ENCODE measurements around the gene NKTR. TPM values are rescaled to one million over a fixed set of nuclear protein-coding genes. Genes with fewer than 3 reads are reported as not detected.

Gene NKTR
- total RNA-seq, 1 donor from 2014 or later: 142 TPM

DNA sequence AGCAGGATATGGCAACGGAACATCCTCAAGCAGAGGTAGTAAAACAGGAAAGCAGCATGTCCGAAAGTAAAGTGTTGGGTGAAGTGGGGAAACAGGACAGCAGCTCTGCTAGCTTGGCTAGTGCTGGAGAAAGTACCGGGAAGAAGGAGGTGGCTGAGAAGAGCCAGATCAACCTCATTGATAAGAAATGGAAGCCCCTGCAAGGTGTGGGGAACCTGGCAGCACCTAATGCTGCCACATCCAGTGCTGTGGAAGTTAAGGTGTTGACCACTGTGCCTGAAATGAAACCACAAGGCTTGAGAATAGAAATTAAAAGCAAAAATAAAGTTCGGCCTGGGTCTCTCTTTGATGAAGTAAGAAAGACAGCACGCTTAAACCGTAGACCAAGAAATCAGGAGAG is 38.7 kb downstream of the NKTR start:
- DNase-seq (ENCODE audit: low spot score, unreplicated experiment): no peak
- H3K9me3 Mint-ChIP-seq (ENCODE audit: low read depth): no peaks in the 10 kb centered on the region
- peaks cover 20% of the 10 kb centered on the region for H3K36me3 Mint-ChIP-seq (ENCODE audit: insufficient read depth)
- H3K27me3 Mint-ChIP-seq: no peaks in the 10 kb centered on the region
- no peak overlapping the region for H3K27ac Mint-ChIP-seq
- H3K4me3 Mint-ChIP-seq (ENCODE audit: low read depth): no peak overlapping the region
- TF ChIP-seq, protein P1, sequence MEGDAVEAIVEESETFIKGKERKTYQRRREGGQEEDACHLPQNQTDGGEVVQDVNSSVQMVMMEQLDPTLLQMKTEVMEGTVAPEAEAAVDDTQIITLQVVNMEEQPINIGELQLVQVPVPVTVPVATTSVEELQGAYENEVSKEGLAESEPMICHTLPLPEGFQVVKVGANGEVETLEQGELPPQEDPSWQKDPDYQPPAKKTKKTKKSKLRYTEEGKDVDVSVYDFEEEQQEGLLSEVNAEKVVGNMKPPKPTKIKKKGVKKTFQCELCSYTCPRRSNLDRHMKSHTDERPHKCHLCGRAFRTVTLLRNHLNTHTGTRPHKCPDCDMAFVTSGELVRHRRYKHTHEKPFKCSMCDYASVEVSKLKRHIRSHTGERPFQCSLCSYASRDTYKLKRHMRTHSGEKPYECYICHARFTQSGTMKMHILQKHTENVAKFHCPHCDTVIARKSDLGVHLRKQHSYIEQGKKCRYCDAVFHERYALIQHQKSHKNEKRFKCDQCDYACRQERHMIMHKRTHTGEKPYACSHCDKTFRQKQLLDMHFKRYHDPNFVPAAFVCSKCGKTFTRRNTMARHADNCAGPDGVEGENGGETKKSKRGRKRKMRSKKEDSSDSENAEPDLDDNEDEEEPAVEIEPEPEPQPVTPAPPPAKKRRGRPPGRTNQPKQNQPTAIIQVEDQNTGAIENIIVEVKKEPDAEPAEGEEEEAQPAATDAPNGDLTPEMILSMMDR (IDR thresholded peaks at IDR 0.05; ENCODE audit: unreplicated experiment): no peak
- no peaks in the 10 kb centered on the region for H3K4me1 Mint-ChIP-seq (ENCODE audit: low read depth)

DNA sequence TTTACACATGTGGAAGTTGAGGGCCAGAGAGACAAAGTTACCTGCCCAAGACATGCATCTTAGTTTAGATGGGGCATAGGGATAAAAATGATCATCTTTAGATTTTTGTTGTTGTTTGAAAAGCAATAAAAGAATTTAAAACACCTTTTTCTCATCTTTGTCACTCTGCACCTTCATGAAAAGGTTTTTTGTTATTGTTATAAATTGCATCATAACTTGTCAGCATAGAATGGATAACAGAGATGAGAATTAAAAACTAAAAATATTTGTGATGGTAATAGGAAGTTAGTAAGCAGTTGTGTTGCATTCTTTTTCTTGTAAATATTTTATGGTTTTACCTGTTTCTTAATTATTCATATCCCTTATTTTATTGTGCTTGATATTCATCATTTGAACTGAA is 39.6 kb downstream of the NKTR start:
- no peak for DNase-seq (ENCODE audit: low spot score, unreplicated experiment)
- no peaks in the 10 kb centered on the region for H3K4me1 Mint-ChIP-seq (ENCODE audit: low read depth)
- no peaks in the 10 kb centered on the region for H3K9me3 Mint-ChIP-seq (ENCODE audit: low read depth)
- TF ChIP-seq, protein P1 (IDR thresholded peaks at IDR 0.05; ENCODE audit: unreplicated experiment): no peak
- H3K27ac Mint-ChIP-seq: no peak overlapping the region
- H3K36me3 Mint-ChIP-seq (ENCODE audit: insufficient read depth): peaks cover 26% of the 10 kb centered on the region
- no peaks in the 10 kb centered on the region for H3K27me3 Mint-ChIP-seq
- H3K4me3 Mint-ChIP-seq (ENCODE audit: low read depth): no peak overlapping the region

DNA sequence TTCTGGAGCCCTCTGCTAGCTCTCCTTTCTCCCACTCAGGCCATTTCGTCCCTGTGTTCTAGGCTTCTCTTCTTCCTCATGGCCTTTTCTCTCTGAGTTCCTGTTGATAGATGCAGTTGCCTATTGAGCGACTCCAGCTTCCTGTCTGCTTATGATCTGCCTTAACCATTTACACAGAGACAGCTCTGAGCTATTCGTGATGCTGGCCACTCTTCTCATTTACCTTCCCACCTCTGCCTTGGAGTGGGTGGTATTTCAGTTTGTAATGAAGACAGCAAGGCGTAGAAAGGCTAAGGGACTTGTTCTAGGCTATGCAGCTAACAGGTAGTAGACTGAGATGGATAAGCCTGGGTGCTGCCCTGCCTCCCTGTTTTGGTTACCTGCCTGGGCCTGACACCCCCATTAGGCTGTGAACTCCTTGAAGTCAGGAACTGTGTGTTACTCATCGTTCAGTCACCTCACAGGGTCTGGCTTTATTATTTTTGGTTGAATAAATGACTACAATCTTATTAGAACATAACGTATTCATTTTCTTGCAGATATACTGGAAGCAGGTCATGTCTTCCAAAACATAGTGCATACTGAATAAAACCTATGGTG is 40.4 kb downstream of the NKTR start:
- TF ChIP-seq, protein P1 (IDR thresholded peaks at IDR 0.05; ENCODE audit: unreplicated experiment): no peak
- no peak for DNase-seq (ENCODE audit: low spot score, unreplicated experiment)
- Mint-ChIP-seq H3K4me3 (ENCODE audit: low read depth) (no peak overlapping the region), H3K27me3 (no peaks in the 10 kb centered on the region), H3K36me3 (ENCODE audit: insufficient read depth) (peaks cover 26% of the 10 kb centered on the region), H3K4me1 (ENCODE audit: low read depth) (no peaks in the 10 kb centered on the region), H3K27ac (peak overlapping the region; percentile 59), H3K9me3 (ENCODE audit: low read depth) (no peaks in the 10 kb centered on the region)

DNA sequence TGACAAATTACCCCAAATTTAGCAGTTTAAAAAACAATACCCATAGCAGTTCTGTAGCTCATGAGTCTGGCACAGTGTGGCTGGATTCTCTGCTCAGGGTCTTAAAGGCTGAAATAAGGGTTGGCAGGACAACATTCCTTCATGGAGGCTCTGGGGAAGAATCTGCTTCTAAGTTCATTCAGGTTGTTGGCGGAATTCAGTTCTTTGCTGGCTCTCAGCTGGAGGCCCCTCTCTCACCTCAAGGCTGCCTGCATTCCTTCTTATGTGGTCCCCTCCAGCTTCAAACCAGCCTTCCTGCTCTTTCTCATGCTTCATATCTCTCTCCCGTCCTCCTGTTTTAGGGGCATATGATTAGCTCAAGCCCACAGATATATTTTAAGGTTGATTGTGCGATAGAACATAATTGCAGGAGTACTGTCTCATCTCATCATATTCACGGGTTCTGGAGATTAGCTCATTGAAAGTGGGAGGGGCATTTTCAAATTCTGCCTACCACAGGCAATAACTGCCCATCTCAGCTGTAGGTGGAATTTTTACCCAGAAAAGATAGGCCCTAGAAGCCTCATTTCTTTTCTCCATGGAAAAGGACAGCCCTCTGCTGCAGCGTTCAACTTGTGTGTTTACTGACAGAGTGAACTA is 47.5 kb downstream of the NKTR start:
- no peak for DNase-seq (ENCODE audit: low spot score, unreplicated experiment)
- H3K9me3 Mint-ChIP-seq (ENCODE audit: low read depth): no peaks in the 10 kb centered on the region
- peak overlapping the region; percentile 12 for H3K27ac Mint-ChIP-seq
- TF ChIP-seq, protein P1 (IDR thresholded peaks at IDR 0.05; ENCODE audit: unreplicated experiment): no peak
- peaks cover 19% of the 10 kb centered on the region for H3K36me3 Mint-ChIP-seq (ENCODE audit: insufficient read depth)
- H3K4me1 Mint-ChIP-seq (ENCODE audit: low read depth): peaks cover 6% of the 10 kb centered on the region
- H3K4me3 Mint-ChIP-seq (ENCODE audit: low read depth): no peak overlapping the region
- H3K27me3 Mint-ChIP-seq: no peaks in the 10 kb centered on the region

DNA sequence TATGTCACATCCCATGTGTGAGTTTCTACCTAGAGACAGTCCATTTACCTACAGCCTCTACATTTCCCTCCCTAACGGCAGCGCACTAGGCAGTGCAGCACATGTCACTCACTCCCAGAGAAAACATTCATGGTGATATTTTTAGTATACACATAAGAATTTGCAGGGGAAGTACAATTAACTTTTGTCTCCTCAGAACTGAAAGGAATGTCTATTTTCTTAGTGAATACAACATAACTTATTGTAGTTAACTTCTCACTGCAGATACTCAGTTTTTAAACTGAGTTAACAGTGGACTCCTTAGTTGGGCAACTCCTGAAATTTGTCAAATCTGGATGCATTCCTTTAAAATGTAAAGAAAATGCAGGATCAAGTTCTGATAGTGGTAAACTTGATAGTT is 48.5 kb downstream of the NKTR start:
- peak overlapping the region; percentile 35 for H3K27ac Mint-ChIP-seq
- H3K36me3 Mint-ChIP-seq (ENCODE audit: insufficient read depth): peaks cover 16% of the 10 kb centered on the region
- H3K4me1 Mint-ChIP-seq (ENCODE audit: low read depth): peaks cover 13% of the 10 kb centered on the region
- H3K9me3 Mint-ChIP-seq (ENCODE audit: low read depth): no peaks in the 10 kb centered on the region
- H3K4me3 Mint-ChIP-seq (ENCODE audit: low read depth): no peak overlapping the region
- no peak for DNase-seq (ENCODE audit: low spot score, unreplicated experiment)
- TF ChIP-seq, protein P1 (IDR thresholded peaks at IDR 0.05; ENCODE audit: unreplicated experiment): no peak
- no peaks in the 10 kb centered on the region for H3K27me3 Mint-ChIP-seq

Measured in progenitor cell of endocrine pancreas (in vitro differentiated cells).